LHCN-M2 (cell line): ENCODE results near the gene RGS17. TPM values are rescaled to one million over a fixed set of nuclear protein-coding genes. Genes with fewer than 3 reads are reported as not detected.

Experiments used
- total RNA-seq: library from RNA; depleted of rRNA; stranded (reverse); fragments of >200 nt; gene quantifications from 2 replicates; pipeline ENCODE4 v1.2.3, GENCODE V29; 2014; rRNA removed

Gene RGS17
- total RNA-seq, 1 experiment from 2014 or later = 33.6 TPM

Other genes with a start within 250 kb of the RGS17 start
- 46.7 and 53.7 TPM in 2 replicates for gene FBXO5, start 148.2 kb downstream of the RGS17 start, total RNA-seq
- gene MTRF1L, start 128.6 kb downstream of the RGS17 start, total RNA-seq = 21.1 and 24.1 TPM in 2 replicates